ENCODE measurements around the gene PTPN1.
"Not testable (repeated sequence)": the region's sequence is repeated elsewhere in the genome, so short reads cannot be mapped to it uniquely, and the experiment has no call there.

PTPN1 gene

GRCh38 chr20:50474356-50474755 lies 35.8 kb upstream of the PTPN1 start:
- H3K9me3 Mint-ChIP-seq, H3K27me3 Mint-ChIP-seq, DNase-seq, H3K27ac Mint-ChIP-seq, H3K4me3 Mint-ChIP-seq, ATAC-seq: not testable (repeated sequence)
- H3K4me1 Mint-ChIP-seq: peaks cover 16% of the 10 kb centered on the region

GRCh38 chr20:50475681-50476292 lies 34.4 kb upstream of the PTPN1 start:
- Mint-ChIP-seq H3K9me3 (no peaks in the 10 kb centered on the region), H3K27ac (peak overlapping the region in 1 of 2 donors; percentile 11), H3K4me3 (no peak overlapping the region), H3K4me1 (peaks cover 16% of the 10 kb centered on the region), H3K27me3 (peaks cover 7% of the 10 kb centered on the region)
- DNase-seq: no peak
- ATAC-seq: no peak

- ATAC-seq (no peak), DNase-seq (no peak)
- Mint-ChIP-seq H3K27me3 (peaks cover 7% of the 10 kb centered on the region), H3K4me1 (peaks cover 23% of the 10 kb centered on the region), H3K9me3 (no peaks in the 10 kb centered on the region), H3K27ac (no peak overlapping the region), H3K4me3 (no peak overlapping the region)
Observed at GRCh38 chr20:50477239-50477872, 32.8 kb upstream of the PTPN1 start.

- DNase-seq (peak; percentile 68 to 83), ATAC-seq (peak; percentile 100)
- peaks cover 1% of the 10 kb centered on the region for H3K27me3 Mint-ChIP-seq
- no peaks in the 10 kb centered on the region for H3K9me3 Mint-ChIP-seq
- no peak overlapping the region for H3K4me3 Mint-ChIP-seq
- no peak overlapping the region for H3K27ac Mint-ChIP-seq
- H3K4me1 Mint-ChIP-seq: peaks cover 33% of the 10 kb centered on the region
Observed at GRCh38 chr20:50478162-50478990, 31.8 kb upstream of the PTPN1 start.

GRCh38 chr20:50481741-50482140 lies 28.4 kb upstream of the PTPN1 start:
- DNase-seq (no peak), ATAC-seq (no peak)
- H3K9me3 Mint-ChIP-seq: no peaks in the 10 kb centered on the region
- no peak overlapping the region for H3K4me3 Mint-ChIP-seq
- H3K4me1 Mint-ChIP-seq: peaks cover 40% of the 10 kb centered on the region
- H3K27ac Mint-ChIP-seq: no peak overlapping the region
- no peaks in the 10 kb centered on the region for H3K27me3 Mint-ChIP-seq

GRCh38 chr20:50482396-50482981 lies 27.7 kb upstream of the PTPN1 start:
- H3K4me3 Mint-ChIP-seq: peak overlapping the region; percentile 79 to 86
- ATAC-seq: no peak
- peaks cover 40% of the 10 kb centered on the region for H3K4me1 Mint-ChIP-seq
- H3K9me3 Mint-ChIP-seq: no peaks in the 10 kb centered on the region
- peak overlapping the region in 1 of 2 donors; percentile 55 for H3K27ac Mint-ChIP-seq
- no peak for DNase-seq
- H3K27me3 Mint-ChIP-seq: no peaks in the 10 kb centered on the region

- H3K4me3 Mint-ChIP-seq: peak overlapping the region; percentile 79 to 86
- no peaks in the 10 kb centered on the region for H3K27me3 Mint-ChIP-seq
- no peak for ATAC-seq
- peak overlapping the region in 1 of 2 donors; percentile 98 for H3K27ac Mint-ChIP-seq
- peaks cover 29% of the 10 kb centered on the region for H3K4me1 Mint-ChIP-seq
- no peak for DNase-seq
- H3K9me3 Mint-ChIP-seq: no peaks in the 10 kb centered on the region
Observed at GRCh38 chr20:50484271-50484976, 25.8 kb upstream of the PTPN1 start.

- H3K9me3 Mint-ChIP-seq: no peaks in the 10 kb centered on the region
- DNase-seq (peak in 1 of 2 donors; percentile 28), ATAC-seq (peak; percentile 59)
- H3K27ac Mint-ChIP-seq: peak overlapping the region in 1 of 2 donors; percentile 2
- peaks cover 26% of the 10 kb centered on the region for H3K4me1 Mint-ChIP-seq
- no peaks in the 10 kb centered on the region for H3K27me3 Mint-ChIP-seq
- H3K4me3 Mint-ChIP-seq: no peak overlapping the region
Observed at GRCh38 chr20:50487397-50487796, 22.8 kb upstream of the PTPN1 start.

- no peak overlapping the region for H3K27ac Mint-ChIP-seq
- H3K4me1 Mint-ChIP-seq: peaks cover 26% of the 10 kb centered on the region
- no peak for DNase-seq
- H3K27me3 Mint-ChIP-seq: no peaks in the 10 kb centered on the region
- H3K4me3 Mint-ChIP-seq: no peak overlapping the region
- no peak for ATAC-seq
- H3K9me3 Mint-ChIP-seq: no peaks in the 10 kb centered on the region
Observed at GRCh38 chr20:50488236-50488806, 21.9 kb upstream of the PTPN1 start.

GRCh38 chr20:50491168-50491567 lies 19.0 kb upstream of the PTPN1 start:
- DNase-seq: no peak
- no peak for ATAC-seq
- Mint-ChIP-seq H3K4me3 (no peak overlapping the region), H3K4me1 (peaks cover 22% of the 10 kb centered on the region), H3K27ac (no peak overlapping the region), H3K27me3 (no peaks in the 10 kb centered on the region), H3K9me3 (no peaks in the 10 kb centered on the region)

GRCh38 chr20:50491926-50492634 lies 18.1 kb upstream of the PTPN1 start:
- no peaks in the 10 kb centered on the region for H3K9me3 Mint-ChIP-seq
- DNase-seq: no peak
- peaks cover 22% of the 10 kb centered on the region for H3K4me1 Mint-ChIP-seq
- no peak overlapping the region for H3K27ac Mint-ChIP-seq
- no peak for ATAC-seq
- H3K4me3 Mint-ChIP-seq: no peak overlapping the region
- H3K27me3 Mint-ChIP-seq: no peaks in the 10 kb centered on the region

- Mint-ChIP-seq H3K27ac (no peak overlapping the region), H3K4me1 (peaks cover 22% of the 10 kb centered on the region), H3K4me3 (no peak overlapping the region), H3K9me3 (no peaks in the 10 kb centered on the region), H3K27me3 (no peaks in the 10 kb centered on the region)
- DNase-seq: no peak
- no peak for ATAC-seq
Observed at GRCh38 chr20:50493881-50494253, 16.3 kb upstream of the PTPN1 start.

- Mint-ChIP-seq H3K9me3 (no peaks in the 10 kb centered on the region), H3K27ac (no peak overlapping the region), H3K4me3 (no peak overlapping the region), H3K4me1 (peaks cover 22% of the 10 kb centered on the region), H3K27me3 (no peaks in the 10 kb centered on the region)
- no peak for ATAC-seq
- DNase-seq: no peak
Observed at GRCh38 chr20:50494428-50494827, 15.8 kb upstream of the PTPN1 start.

GRCh38 chr20:50496773-50497385 lies 13.3 kb upstream of the PTPN1 start:
- Mint-ChIP-seq H3K9me3 (no peaks in the 10 kb centered on the region), H3K4me1 (peaks cover 22% of the 10 kb centered on the region), H3K4me3 (no peak overlapping the region), H3K27ac (peak overlapping the region in 1 of 2 donors; percentile 67), H3K27me3 (no peaks in the 10 kb centered on the region)
- DNase-seq (no peak), ATAC-seq (no peak)
